HG03575 (cell line): ENCODE data around the gene NCSTN.

Experiments
- ATAC-seq: cut with Tn5 transposase; IDR thresholded peaks from one replicate; pipeline ENCODE4 v1.9.1; 2021; ENCODE audit not compliant: unreplicated experiment, insufficient number of reproducible peaks, low FRiP score; ENCODE audit errors: extremely low read depth

Gene NCSTN

DNA sequence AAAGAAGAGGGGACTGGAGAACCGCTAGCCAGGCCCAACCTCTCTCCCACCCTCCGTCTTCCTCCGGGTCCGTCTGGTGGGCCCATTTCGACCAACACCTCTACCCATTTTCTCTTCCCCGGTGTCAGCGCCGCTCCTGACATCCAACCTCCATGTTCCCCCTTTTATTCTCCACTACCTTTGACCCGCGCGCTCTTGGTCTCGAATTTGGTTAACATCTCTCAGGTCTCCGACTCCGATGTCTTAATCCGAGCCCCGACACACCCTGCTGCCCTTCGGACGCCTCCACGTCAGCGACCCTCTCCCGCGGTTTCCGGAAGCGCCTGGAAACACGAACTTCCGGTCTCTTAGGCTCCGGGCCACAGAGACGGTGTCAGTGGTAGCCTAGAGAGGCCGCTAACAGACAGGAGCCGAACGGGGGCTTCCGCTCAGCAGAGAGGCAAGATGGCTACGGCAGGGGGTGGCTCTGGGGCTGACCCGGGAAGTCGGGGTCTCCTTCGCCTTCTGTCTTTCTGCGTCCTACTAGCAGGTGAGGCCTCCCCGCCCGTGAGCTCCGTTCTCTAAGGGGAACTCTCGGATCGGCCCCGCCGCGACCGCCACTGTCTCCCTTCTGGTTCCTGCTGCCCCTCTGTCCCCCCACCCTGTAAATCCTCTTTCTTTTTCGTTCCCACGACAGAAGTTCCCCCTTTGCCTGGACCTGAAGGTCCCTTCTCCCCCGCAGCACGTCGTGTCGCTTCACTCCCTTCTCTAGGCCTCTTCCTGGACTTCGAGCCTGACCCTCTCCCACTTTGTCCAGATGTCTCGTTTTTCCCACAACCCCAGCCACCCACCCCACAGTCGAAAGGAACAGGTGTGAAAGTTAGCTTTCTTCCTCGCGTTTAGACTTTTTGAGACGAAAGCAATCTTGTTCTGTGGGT, at the start of gene NCSTN, which contains the start of gene COPA:
NCSTN (plus strand) TSS at position 431 of the 917 bp plus-strand sequence; CDS start at position 445, 14 bp downstream.
COPA (minus strand) TSS at position 298 of the 917 bp plus-strand sequence; CDS start at position 218, 80 bp downstream.
- ATAC-seq = no peak

GRCh38 chr1:160296036-160296435, 47.1 kb upstream of the NCSTN start:
- ATAC-seq = no peak

DNA sequence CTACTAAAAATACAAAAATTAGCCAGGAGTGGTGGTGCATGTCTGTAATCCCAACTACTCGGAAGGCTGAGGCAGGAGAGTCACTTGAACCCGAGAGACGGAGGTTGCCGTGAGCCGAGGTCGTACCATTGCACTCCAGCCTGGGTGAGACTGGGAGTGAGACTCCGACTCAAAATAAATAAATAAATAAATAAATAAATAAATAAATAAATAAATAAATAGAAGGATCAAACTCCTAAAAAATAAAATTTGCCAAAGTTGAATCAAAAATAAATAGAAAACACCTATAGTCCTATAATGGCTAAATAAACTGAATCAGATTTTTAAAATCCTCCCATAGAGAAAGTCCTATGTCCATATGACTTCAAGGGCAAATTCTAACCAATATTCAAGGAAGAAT, 43.0 kb upstream of the NCSTN start:
- ATAC-seq = no peak

- ATAC-seq = no peak
These were observed 35.9 kb upstream of the NCSTN start for GRCh38 chr1:160307118-160307791.

GRCh38 chr1:160308451-160309184, 34.6 kb upstream of the NCSTN start:
- no peak for ATAC-seq

DNA sequence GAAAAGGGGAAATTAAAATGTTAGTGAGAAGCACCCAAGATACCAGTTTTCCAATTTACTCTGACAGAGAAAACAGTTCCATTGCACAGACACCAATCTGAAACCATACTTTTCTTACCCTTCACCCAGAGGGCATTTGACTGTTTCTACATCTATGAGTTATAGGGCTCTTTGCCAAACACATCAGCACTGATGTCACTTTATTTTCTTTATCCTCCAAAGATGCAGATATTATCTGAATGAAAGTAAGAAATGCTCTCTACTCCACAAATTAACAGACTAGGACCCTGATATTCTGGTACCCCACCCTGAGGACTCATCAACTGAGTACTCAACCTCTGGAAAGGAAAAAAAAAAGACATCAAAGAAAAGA, 34.0 kb upstream of the NCSTN start:
- no peak for ATAC-seq

- ATAC-seq = no peak
These were observed 33.6 kb upstream of the NCSTN start for GRCh38 chr1:160309571-160309970.

- ATAC-seq = no peak
These were observed 27.8 kb upstream of the NCSTN start for GRCh38 chr1:160315359-160315758.

DNA sequence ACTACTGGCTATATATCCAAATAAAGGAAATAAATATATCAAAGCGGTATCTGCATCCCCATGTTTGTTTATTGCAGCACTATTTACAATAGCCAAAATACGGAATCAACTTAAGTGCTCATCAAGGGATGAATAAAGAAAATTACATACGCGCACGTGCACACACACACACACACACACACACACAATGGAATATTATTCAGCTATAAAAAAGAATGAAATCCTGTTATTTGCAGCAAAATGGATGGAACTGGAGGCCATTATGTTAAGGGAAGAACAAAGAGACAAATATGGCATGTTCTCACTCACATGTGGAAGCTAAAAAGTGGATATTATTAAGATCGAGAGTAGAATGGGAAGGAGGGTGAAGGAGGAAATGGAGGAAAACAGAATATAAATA, 20.4 kb upstream of the NCSTN start:
- no peak for ATAC-seq

GRCh38 chr1:160325252-160325651, 17.9 kb upstream of the NCSTN start:
- no peak for ATAC-seq

- ATAC-seq = no peak
These were observed 16.8 kb upstream of the NCSTN start for GRCh38 chr1:160326418-160326817.

DNA sequence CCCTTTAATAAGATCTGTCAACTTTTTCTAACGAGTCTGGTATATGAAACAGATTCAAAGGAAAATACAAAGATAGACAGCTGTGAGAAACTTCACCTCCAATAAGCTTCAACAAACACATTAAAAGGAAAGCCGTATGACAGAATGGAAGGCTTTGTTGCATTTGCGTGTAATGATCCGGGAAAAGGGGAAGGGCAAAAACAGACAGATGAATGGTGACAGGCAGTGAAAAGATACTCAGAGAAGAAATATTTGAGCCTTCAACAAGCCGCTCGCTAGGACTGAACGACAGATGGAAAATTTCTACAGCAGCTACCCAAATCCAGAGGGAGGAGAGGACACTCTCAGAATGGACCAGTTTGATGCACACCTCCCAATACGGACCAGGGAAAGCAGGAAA, 15.0 kb upstream of the NCSTN start:
- no peak for ATAC-seq

DNA sequence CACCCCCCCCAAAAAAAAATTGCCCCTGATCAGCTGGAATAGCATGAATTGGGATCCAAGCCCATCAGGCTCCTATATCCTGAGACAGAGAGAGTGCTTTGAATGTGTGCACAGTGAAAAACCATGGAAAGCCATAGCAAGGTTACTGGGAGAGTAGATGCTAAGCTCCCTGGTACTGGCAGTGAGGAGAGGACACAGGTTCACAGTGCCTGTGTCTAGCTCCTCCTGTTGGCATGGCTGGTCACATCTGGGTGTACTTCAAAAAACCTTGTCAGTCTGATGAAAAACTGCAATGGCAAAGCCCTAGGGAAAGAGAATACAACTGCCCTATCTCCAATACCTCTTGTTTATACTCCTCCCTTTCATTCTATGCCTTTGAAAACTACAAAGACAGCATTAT, 13.1 kb upstream of the NCSTN start:
- ATAC-seq = no peak

GRCh38 chr1:160332516-160332915, 10.7 kb upstream of the NCSTN start:
- ATAC-seq = no peak

GRCh38 chr1:160338580-160338979, 4.6 kb upstream of the NCSTN start:
- ATAC-seq = no peak

- no peak for ATAC-seq
These were observed 3.0 kb upstream of the NCSTN start for GRCh38 chr1:160340146-160340545.

- no peak for ATAC-seq
These were observed 2.3 kb upstream of the NCSTN start for GRCh38 chr1:160340866-160341265.

- no peak for ATAC-seq
These were observed 657 bp upstream of the NCSTN start for GRCh38 chr1:160342526-160342925.

GRCh38 chr1:160344241-160344640, 1.1 kb downstream of the NCSTN start:
- ATAC-seq = no peak

GRCh38 chr1:160344936-160345335, 1.8 kb downstream of the NCSTN start:
- no peak for ATAC-seq
